Lung (tissue), 12 donors: ENCODE data around the gene DCDC1. TPM values are rescaled to one million over a fixed set of nuclear protein-coding genes. Genes with fewer than 3 reads are reported as not detected.

Experiments used
- ATAC-seq: fragments of 200-7000 bp; cut with Tn5 transposase; one replicate; pipeline ENCODE4 v1.9.1; 2020; ENCODE audit warnings: moderate number of reproducible peaks; ENCODE audit not compliant: insufficient read depth, low FRiP score
- DNase-seq, 3 donors: peaks; one replicate each; pipeline ENCODE4 v3.0.0-alpha.2; 2013 to 2017
- H3K27ac ChIP-seq, 2 donors: one replicate each; pipeline ENCODE4 v1.5.1; 2013; ENCODE audit warnings: mild to moderate bottlenecking in 2 of 2, moderate library complexity in 2 of 2, control low read depth in 1 of 2, inconsistent platforms in 1 of 2, low read depth in 1 of 2, low read length in 1 of 2
- H3K27me3 ChIP-seq, 3 donors: one replicate each; pipeline ENCODE4 v1.5.1; 2013; ENCODE audit warnings: low read length in 2 of 3; ENCODE audit not compliant: control insufficient read depth in 3 of 3, insufficient read depth in 3 of 3
- H3K36me3 ChIP-seq, 4 donors: one replicate each; pipeline ENCODE4 v1.5.1; 2013; ENCODE audit warnings: low read length in 4 of 4, mild to moderate bottlenecking in 1 of 4, moderate library complexity in 1 of 4; ENCODE audit not compliant: control insufficient read depth in 4 of 4, insufficient read depth in 4 of 4
- H3K4me1 ChIP-seq, 5 donors: one replicate each; pipeline ENCODE4 v1.5.1; 2013; ENCODE audit warnings: low read length in 5 of 5, mild to moderate bottlenecking in 2 of 5, moderate library complexity in 1 of 5; ENCODE audit not compliant: control insufficient read depth in 5 of 5, insufficient read depth in 5 of 5
- H3K4me3 ChIP-seq: one replicate; pipeline ENCODE4 v1.5.1; 2013; ENCODE audit warnings: mild to moderate bottlenecking, control low read depth, moderate library complexity
- H3K9ac ChIP-seq, 2 donors: one replicate each; pipeline ENCODE4 v1.5.1; 2013; ENCODE audit warnings: low read length in 2 of 2, control low read depth in 1 of 2; ENCODE audit not compliant: insufficient read depth in 1 of 2
- H3K9me3 ChIP-seq, 4 donors: one replicate each; pipeline ENCODE4 v1.5.1; 2013; ENCODE audit warnings: low read length in 3 of 4, mild to moderate bottlenecking in 1 of 4, moderate library complexity in 1 of 4; ENCODE audit not compliant: control insufficient read depth in 4 of 4, insufficient read depth in 3 of 4
- CTCF ChIP-seq: IDR thresholded peaks from 2 replicates; pipeline ENCODE4 v1.5.1; 2012; ENCODE audit warnings: mild to moderate bottlenecking; ENCODE audit errors: control extremely low read depth, extremely low read depth
- WGBS, 2 donors: extraction: QIAGEN DNeasy Blood & Tissue Kit; methylation state at CpG; one replicate each; pipeline ENCODE4 v1.1.7; 2013; 5-methylcytosine and 5-hydroxymethylcytosine counted together
- polyA plus RNA-seq, 2 donors: library from polyadenylated mRNA; stranded (reverse); fragments of 200-250 nt; gene quantifications; one replicate each; pipeline ENCODE4 v1.2.1, GENCODE V29; 2013
- total RNA-seq, 2 donors: library from RNA; depleted of rRNA in 1 of 2; stranded (reverse); fragments of >200 nt in 1 of 2; gene quantifications; one replicate each; pipeline ENCODE4 v1.2.1, GENCODE V29; 2014 to 2021
- donor health status: control.
- donor health status: control.
- donor health status: Bipolar disorder and iron deficiency.
- donor health status: healthy.
- donor health status: DM: yes; HTN: yes; CAD: no.

DCDC1 gene
- total and polyA plus RNA-seq, 4 donors = 0.47 to 20.6 (median 4.7) TPM

DNA sequence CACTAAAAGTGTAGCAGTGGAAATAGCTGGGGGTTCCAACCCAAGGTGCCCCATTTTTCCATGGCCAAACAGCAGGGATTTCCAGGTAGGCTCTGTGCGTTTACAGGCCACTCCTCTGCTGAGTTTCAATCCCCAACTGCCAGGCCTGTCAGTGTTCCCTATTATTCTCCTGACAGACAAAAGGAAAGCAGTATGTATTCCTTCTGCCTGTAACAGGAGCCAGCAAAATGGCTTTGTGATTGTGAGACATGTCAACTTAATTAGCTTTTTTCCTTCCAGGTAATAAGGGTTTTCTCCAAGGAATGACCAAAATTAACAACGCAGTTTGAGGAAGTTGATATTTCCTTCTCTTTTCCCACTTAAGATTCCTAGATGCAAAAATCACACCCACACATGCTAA, 506.3 kb downstream of the DCDC1 start:
- no peaks in the 10 kb centered on the region for H3K9me3 ChIP-seq
- no peak for DNase-seq
- no peak for ATAC-seq
- H3K36me3 ChIP-seq = no peaks in the 10 kb centered on the region
- no peaks in the 10 kb centered on the region for H3K27me3 ChIP-seq
- no peak overlapping the region for H3K27ac ChIP-seq
- H3K4me1 ChIP-seq = peaks cover 0 to 8% (median 0%) of the 10 kb centered on the region in 5 donors
- TF ChIP-seq CTCF = no peak
- H3K9ac ChIP-seq = no peak overlapping the region
- 62 to 73% methylated on average over 2 of the region's 2 CpGs for WGBS, 2 donors
- no peak overlapping the region for H3K4me3 ChIP-seq

DNA sequence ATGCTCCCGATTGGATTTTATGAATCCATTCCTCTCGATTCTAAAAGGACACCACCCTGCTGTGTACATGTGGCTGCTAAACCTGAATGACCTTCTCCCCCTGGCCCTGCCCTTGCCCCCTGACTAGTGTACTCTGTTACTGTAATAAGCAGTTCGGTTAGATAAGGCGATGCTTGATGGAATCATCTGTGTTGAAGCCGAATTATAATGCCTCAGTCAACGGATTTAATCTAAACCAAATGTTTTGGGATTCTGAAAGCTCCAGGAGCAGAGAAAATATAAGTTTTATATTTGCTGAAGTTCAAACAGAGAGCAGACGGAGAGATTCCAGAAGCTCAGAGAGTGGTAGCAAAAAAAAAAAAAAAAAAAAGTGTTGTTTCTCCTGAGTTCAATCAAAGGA, 508.0 kb downstream of the DCDC1 start:
- DNase-seq = no peak
- Histone ChIP-seq H3K9me3 (no peaks in the 10 kb centered on the region), H3K4me3 (no peak overlapping the region), H3K36me3 (no peaks in the 10 kb centered on the region), H3K27ac (no peak overlapping the region), H3K27me3 (no peaks in the 10 kb centered on the region), H3K4me1 (peaks cover 0 to 8% (median 0%) of the 10 kb centered on the region in 5 donors), H3K9ac (no peak overlapping the region)
- WGBS, 2 donors = 85 to 92% methylated on average over 7 of the region's 7 CpGs
- no peak for TF ChIP-seq CTCF
- no peak for ATAC-seq

- no peak for ATAC-seq
- Histone ChIP-seq H3K9me3 (no peaks in the 10 kb centered on the region), H3K36me3 (no peaks in the 10 kb centered on the region), H3K9ac (no peak overlapping the region), H3K4me3 (no peak overlapping the region), H3K4me1 (peaks cover 0 to 8% (median 0%) of the 10 kb centered on the region in 5 donors), H3K27me3 (no peaks in the 10 kb centered on the region), H3K27ac (no peak overlapping the region)
- WGBS, 2 donors = 85 to 86% methylated on average over 7 of the region's 7 CpGs
- DNase-seq = no peak
- no peak for TF ChIP-seq CTCF
Observed at GRCh38 chr11:30861064-30861463, 508.5 kb downstream of the DCDC1 start.

- Histone ChIP-seq H3K36me3 (no peaks in the 10 kb centered on the region), H3K4me3 (no peak overlapping the region), H3K9me3 (no peaks in the 10 kb centered on the region), H3K27me3 (no peaks in the 10 kb centered on the region), H3K27ac (no peak overlapping the region), H3K9ac (no peak overlapping the region), H3K4me1 (peaks cover 0 to 8% (median 0%) of the 10 kb centered on the region in 5 donors)
- TF ChIP-seq CTCF = no peak
- 75 to 91% methylated on average over 2 of the region's 2 CpGs for WGBS, 2 donors
- DNase-seq = no peak
- no peak for ATAC-seq
Observed at GRCh38 chr11:30860146-30860545, 509.4 kb downstream of the DCDC1 start.
